COLO829 (cell line): ENCODE measurements around the gene SPACA5.
"Not testable (repeated sequence)": the region's sequence is repeated elsewhere in the genome, so short reads cannot be mapped to it uniquely, and the experiment has no call there.

Source experiments
- DNase-seq: peaks from one replicate; pipeline ENCODE4 v3.0.0; 2012; ENCODE audit warnings: low spot score

The SPACA5 gene

DNA sequence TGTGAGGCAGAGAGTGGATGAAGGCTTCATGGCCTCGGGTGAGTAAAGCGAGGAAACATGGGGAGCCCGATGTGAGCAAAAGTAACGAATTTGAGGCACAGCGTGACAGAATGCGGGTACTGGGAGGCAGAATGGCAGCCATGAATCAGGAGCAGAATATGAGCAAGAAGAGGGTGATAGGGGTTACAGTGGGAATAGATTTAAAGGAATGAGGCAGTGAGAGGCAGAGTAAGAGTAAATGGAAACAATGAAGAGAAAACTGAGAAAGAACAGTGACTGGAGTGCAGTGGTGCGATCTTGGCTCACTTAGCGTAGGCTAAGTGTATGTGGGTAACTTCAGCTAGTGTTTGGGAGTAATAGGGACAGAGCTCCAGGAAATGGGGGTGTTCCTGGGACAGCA lies at the start of gene SPACA5:
SPACA5 (plus strand) TSS at position 301 of the 400 bp plus-strand sequence. CDS start 815 bp downstream, outside the sequence.
- not testable (repeated sequence) for DNase-seq

DNA sequence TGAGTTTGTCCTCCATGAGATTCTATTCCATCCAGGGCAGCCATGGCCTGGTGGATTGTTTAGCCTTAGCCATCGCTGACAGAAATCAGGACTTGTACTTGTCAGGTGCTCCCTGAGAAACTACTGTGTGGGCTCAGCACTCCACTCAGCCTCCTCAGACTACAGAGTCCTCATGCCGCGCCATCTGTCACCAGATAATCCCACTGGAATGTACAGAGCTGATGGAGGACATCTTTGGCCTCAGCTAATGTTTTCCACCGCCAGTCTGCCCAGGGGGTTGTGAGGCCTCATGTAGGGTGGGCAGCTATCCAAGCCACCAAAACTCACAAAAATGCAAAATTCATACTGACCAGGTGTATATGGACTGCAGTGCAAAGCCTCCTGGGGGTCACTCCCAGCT lies 48.6 kb upstream of the SPACA5 start:
- not testable (repeated sequence) for DNase-seq

DNA sequence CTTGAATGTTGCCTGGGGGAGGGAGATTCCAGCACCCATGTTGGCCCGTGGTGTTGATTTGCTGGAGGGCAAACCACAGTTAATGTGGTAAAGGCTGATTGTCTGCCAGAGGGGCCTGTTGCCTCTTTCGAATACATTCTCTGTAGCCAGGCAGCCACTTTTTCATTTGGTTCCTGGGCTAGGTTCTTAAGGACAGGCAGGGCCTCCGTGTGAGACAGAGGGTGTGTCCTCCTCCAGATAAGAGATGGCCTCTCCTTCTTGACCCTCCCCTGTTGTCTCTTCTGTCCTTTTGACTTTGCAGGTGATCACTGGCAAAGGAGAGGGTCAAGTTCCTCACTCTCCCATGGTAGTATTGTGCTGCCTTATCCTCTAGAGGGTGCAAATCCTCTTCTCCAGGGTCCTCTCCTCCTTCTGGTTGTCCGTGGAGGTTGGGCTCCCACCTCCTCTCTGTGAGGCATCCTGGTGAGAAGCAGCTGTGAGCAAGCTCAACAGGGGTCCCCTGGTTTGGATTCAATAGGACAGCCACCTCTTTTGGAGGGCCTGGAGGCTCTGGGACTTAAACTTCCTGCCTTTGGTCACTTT lies 47.9 kb upstream of the SPACA5 start:
- DNase-seq = no peak

- DNase-seq = no peak
Observed at GRCh38 chrX:47960406-47960805, 46.4 kb upstream of the SPACA5 start.

GRCh38 chrX:47961830-47962229 lies 45.0 kb upstream of the SPACA5 start:
- not testable (repeated sequence) for DNase-seq

GRCh38 chrX:47965526-47965925 lies 41.3 kb upstream of the SPACA5 start:
- not testable (repeated sequence) for DNase-seq

- no peak for DNase-seq
Observed at GRCh38 chrX:47973235-47973634, 33.6 kb upstream of the SPACA5 start.

GRCh38 chrX:47976254-47977151 lies 30.3 kb upstream of the SPACA5 start:
- DNase-seq = no peak

DNA sequence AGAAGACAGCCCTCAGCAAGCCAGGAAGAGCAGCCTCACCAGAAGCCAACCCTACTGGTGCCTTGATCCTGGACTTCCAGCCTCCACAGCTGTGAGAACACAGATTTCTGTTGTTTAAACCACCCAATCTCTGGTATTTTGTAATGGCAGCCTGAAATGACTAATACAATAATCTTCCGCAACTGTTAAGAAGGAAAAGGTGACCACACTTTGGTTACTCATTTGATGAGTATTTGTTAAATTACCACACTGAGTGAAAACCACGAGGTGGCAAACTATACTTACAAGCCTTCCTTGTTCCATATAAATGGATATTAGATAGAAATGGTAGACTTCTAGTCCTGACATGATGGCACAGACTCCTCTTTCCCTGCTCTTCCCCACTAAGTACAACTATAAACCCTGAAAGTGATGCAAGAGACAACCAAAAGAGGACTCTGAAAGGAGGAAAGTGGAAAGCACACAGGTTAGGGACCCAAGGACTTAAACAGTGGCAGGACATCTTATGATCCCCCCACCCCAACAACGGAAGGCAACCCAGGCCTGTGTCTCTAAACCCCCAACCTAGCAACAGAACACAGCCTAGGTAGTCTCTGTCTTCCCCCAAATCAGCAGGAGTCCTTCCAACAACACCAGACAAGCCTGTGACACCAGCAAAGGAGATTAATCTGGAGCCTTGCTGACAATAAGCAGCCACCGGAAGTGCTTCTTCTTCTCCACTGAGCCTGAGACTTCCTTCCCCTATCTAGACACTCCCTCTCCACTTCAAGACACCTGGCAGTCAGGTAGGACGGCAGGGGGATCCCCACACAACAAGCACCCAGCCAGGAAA lies 15.3 kb upstream of the SPACA5 start:
- DNase-seq = no peak

DNA sequence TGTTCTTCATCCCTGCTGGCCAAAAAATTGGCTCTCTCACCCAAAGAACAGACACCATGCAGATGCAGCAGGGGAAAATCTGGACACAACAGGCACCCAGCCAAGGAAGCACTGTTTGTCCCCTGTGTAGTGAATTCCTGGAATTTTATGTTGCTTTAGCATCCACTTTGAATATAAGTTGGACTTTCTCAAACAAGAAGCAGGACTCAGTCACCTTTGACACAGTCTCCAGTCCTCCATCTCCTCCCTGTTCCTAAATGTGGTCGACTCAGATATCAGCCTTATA lies 14.8 kb upstream of the SPACA5 start:
- DNase-seq = no peak

- no peak for DNase-seq
Observed at GRCh38 chrX:47992669-47993068, 14.1 kb upstream of the SPACA5 start.

DNA sequence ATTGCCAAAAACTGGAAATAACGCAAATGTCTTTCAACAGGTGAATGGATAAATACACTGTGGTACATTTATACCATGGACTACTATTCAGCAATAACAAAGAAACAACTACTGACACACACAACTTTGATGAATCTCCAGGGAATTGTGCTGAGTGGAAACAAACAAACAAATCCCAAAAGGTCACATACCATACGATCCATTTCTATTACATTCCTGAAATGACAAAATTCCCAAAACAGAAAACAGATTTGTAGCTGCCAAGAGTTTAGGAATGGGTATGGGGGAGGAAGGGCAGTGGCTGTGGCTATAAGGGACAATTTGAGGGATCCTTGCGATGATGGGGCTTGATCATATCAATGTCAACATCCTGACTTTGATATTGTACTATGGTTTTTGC lies 5.5 kb upstream of the SPACA5 start:
- DNase-seq = no peak

DNA sequence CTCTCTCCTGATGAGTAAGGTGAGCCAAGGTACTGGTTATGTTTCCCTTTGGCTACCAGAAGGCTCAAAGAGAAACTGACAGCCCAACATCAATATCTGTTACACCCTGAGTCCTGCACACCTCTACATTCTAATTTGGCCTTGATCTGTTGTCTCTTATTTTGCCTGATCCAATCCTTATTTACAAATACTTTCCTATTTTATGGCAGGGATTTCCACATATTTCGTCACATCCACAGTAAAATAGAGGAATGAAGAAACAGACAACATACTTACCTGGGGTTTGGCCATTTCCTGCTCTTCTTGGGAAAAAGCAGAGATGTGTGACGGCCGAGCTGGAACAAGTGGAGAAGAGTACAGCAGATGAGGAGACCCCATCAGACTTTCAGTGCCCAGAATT lies 4.5 kb upstream of the SPACA5 start:
- no peak for DNase-seq

- no peak for DNase-seq
Observed at GRCh38 chrX:48002929-48003328, 3.9 kb upstream of the SPACA5 start.

DNA sequence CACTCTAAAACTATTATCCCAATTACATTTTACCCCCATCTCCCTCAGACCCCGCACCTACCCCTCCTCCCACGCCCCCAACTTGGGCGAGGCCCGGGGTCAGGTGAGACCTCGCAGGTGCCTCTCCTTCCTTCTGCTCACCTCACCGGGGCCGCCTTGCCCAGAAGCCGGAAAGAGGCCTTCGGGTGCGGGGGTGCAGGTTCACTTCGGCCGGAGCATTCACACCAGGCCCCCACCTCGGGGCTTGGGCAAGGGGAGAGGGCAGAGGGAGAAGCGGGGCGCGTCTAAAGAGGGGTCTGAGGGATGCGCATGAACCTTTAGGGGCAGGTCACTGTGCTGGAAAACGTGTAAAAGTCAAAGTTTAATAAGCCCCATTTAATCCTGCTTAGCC lies 3.4 kb upstream of the SPACA5 start:
- DNase-seq = no peak

- peak; percentile 88 for DNase-seq
Observed at GRCh38 chrX:48003758-48004457, 2.9 kb upstream of the SPACA5 start, which contains the start of gene ZNF182. Gene ZNF182, minus strand, starts transcription at chrX:48003989. Its CDS starts 1,380 bp downstream, at chrX:48002609.

GRCh38 chrX:48009445-48009960 lies 2.7 kb downstream of the SPACA5 start:
- DNase-seq = not testable (repeated sequence)

DNA sequence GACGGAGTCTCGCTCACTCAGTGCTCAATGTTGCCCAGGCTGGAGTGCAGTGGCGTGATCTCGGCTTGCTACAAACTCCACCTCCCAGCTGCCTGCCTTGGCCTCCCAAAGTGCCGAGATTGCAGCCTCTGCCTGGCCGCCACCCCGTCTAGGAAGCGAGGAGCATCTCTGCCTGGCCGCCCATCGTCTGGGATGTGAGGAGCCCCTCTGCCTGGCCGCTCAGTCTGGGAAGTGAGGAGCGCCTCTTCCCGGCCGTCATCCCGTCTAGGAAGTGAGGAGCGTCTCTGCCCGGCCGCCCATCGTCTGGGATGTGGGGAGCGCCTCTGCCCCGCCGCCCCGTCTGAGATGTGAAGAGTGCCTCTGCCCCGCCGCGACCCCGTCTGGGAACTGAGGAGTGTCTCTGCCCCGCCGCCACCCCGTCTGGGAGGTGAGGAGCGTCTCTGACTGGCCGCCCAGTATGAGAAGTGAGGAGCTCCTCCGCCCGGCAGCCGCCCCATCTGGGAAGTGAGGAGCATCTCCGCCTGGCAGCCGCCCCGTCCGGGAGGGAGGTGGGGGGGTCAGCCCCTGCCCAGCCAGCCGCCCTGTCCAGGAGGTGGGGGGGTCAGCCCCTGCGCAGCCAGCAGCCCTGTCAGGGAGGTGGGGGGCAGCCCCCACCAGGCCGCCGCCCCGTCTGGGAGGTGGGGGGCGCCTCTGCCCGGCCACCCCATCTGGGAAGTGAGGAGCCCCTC lies 10.0 kb downstream of the SPACA5 start:
- not testable (repeated sequence) for DNase-seq

- DNase-seq = not testable (repeated sequence)
Observed at GRCh38 chrX:48019892-48020291, 13.1 kb downstream of the SPACA5 start.

GRCh38 chrX:48020472-48020871 lies 13.7 kb downstream of the SPACA5 start:
- not testable (repeated sequence) for DNase-seq
